ENCODE measurements around the gene SHE.
A peak's percentile ranks its signal among the peaks of the same experiment; 100 is the strongest.

Gene SHE

DNA sequence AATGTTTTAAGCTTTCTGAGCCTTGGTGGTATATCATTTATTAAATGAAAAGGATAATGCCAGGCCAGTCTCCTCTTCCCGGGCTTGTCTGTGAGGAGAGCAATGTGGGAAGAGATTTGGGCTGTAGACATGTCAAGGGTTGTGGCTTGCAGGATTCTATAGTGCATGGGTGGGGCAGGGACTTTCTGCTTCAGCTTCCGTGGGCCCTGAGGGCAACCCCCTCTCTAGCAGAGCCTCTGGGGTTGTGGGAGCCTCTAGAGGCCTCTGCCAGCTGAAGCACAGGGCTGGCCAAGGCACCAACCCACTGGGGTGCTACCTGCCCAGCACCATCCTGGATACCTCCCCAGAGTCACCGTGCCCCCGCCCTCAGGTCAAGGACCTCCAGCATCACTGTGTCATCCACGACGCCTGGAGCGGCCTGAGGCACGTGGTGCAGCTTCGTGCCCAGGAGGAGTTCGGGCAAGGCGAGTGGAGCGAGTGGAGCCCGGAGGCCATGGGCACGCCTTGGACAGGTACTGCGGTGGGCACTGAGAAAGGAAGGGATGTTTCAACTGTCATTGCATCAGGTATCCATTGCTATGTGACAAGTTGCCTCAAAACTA is 66.5 kb downstream of the SHE start:
- no peak for FAIRE-seq
- no peak for TF ChIP-seq POLR2A (IDR thresholded peaks at IDR 0.05; ENCODE audit: low read depth, low read length)
- DNase-seq (ENCODE audit: insufficient read length, low spot score): no peak

DNA sequence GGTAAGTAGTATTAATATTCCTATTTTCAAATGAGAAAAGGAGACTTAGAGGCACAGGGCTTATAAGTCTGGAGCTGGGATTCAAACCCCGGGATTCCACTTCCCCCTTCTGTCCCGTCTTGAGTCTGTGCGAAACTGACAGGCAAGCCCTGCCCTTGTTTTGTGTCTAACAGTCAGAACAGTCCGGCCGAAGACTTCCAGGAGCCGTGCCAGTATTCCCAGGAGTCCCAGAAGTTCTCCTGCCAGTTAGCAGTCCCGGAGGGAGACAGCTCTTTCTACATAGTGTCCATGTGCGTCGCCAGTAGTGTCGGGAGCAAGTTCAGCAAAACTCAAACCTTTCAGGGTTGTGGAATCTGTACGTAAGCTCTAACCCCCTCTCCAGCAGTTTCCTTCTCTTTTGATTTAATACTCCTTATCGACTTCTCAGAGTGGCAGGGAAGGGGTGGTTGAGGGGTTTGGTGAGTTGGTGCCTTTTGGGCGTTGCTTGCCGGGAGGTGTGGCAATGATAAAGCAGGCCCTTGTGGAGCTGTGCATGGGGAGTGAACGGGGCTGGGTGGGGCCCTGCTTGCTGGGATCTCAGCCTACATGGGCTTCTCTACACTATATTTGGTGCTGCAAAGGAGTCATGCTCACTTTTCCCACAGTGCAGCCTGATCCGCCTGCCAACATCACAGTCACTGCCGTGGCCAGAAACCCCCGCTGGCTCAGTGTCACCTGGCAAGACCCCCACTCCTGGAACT is 67.7 kb downstream of the SHE start:
- DNase-seq (ENCODE audit: insufficient read length, low spot score): no peak
- no peak for TF ChIP-seq POLR2A (IDR thresholded peaks at IDR 0.05; ENCODE audit: low read depth, low read length)
- FAIRE-seq: no peak

- peak; percentile 33 for DNase-seq (ENCODE audit: insufficient read length, low spot score)
- no peak for TF ChIP-seq POLR2A (IDR thresholded peaks at IDR 0.05; ENCODE audit: low read depth, low read length)
- no peak for FAIRE-seq
Observed at GRCh38 chr1:154433161-154433764, 68.9 kb downstream of the SHE start.

GRCh38 chr1:154431586-154432373 is 70.4 kb downstream of the SHE start:
- peak; percentile 83 for FAIRE-seq
- DNase-seq (ENCODE audit: insufficient read length, low spot score): peak; percentile 61
- TF ChIP-seq POLR2A (IDR thresholded peaks at IDR 0.05; ENCODE audit: low read depth, low read length): no peak

- FAIRE-seq: no peak
- DNase-seq (ENCODE audit: insufficient read length, low spot score): no peak
- no peak for TF ChIP-seq POLR2A (IDR thresholded peaks at IDR 0.05; ENCODE audit: low read depth, low read length)
Observed at GRCh38 chr1:154430903-154431302, 71.3 kb downstream of the SHE start.

DNA sequence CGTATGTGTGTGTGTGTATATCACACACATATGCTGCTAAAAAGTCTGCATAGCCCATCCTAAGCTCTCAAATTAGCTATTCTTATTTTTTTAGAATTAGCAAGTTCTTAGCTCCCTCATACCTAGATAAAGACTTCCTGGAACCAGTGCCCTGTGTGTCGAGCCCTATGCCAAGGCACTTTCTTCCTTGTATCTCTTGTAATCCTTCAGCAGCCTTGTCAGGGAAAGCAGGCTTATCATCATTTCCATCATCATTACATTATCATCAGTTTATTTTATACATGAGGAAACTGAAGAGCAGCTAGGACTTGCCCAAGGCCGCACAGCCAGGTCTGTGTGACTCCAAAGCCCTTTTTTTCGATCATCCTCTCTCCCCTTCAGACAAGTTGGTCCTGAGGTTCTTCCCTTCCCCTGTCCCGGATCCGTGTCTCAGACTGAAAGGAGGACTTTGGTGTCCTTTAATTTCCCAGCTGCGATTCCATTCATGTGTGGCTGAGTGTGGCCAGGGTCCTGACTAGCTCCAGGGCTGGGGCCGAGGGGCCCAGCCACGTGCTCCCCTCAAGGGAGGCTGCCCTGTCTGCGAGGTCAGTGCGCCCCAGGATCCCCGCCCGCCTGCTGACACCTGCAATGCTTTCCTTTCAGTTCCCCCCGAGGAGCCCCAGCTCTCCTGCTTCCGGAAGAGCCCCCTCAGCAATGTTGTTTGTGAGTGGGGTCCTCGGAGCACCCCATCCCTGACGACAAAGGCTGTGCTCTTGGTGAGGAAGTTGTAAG is 72.2 kb downstream of the SHE start:
- DNase-seq (ENCODE audit: insufficient read length, low spot score): no peak
- no peak for TF ChIP-seq POLR2A (IDR thresholded peaks at IDR 0.05; ENCODE audit: low read depth, low read length)
- no peak for FAIRE-seq
